ENCODE measurements around the gene PPP2R2B.

Gene PPP2R2B

DNA sequence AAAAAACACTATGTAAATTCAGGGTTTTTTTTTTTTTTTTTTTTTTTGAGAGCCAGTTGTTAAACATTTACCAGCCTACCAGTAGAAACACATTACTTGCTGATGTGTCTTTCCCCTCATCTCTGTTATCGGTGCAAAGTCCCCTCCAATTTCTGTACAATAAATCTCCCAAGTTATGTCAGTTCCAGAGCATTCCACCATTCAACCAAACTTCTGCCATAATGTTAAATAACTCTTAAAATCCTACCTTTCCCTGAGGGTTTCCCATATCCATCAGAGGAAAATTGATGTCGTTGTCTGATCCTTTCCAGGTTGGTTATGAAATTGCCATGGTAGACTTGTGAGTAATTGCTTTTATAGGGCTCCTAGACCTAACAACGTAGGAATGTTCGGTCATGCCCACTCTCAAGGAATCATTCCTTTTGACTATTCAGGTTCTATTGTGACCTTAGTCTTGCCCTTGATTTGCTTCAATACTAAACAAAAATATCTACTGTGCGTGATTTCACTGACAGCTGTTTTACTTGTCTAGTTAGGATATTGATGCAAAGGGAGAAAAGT is 5.6 kb upstream of the PPP2R2B start:
- no peak for DNase-seq

- no peak for DNase-seq
Observed at GRCh38 chr5:146883511-146883910, 5.0 kb upstream of the PPP2R2B start.

GRCh38 chr5:146880966-146881365 is 2.4 kb upstream of the PPP2R2B start:
- DNase-seq = no peak

DNA sequence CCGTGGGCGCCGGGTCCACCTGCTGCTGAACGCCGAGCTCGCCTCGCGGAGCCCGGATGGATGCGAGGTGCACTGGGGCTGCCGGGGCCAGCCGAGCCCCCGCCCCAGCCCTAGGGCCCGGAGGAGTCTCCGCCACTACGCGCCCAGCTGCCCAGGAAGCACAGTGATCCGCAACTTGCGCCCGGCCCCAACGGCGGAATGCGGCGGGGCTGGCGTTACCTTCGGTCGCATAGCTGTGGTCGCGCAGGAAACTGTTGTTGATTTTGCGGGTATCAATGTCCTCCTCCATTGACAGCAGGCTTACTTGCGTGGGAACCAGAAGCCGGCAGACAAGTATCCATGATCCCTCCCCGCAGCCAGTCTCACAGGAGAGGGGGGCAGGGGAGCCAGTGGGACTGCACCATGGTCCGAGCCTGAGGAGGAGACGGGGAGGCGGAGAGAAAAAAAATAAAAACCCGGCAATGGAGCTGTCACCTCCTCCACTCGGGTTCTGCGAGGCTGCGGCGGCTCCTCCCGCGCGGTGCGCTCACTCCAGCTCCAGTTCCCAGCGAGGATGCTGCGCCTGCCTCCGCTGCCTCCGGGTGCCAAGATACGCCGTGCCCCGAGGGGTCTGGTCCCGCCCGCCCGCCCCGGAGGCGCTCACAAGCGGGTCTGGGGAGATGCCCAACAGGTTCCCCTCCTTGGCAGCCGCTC is 628 bp downstream of the PPP2R2B start:
- peak; percentile 26 for DNase-seq

DNA sequence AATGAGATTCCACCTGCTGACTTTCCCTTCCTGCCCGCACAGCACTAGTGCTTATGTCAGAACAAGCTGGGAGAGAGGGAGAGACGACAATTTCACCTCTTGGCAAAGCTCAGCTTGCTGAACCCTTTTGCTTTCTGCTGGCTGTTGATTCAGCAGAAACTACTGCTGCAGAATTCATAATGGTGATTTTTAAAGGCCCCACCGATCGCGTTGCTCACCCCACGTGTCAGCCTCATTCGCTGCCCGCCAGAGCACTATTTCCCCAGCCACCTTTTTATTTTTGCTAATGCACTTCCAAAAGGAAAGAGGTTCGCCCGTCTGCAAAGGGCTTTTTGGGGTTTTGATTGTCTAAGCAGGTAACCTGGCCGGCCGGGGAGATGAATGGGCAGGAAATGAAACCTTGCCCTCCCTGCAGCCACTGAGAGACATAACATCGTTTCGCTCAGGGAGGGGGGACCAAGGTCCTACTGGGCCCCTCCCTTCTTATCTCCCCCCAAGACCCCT is 1.3 kb downstream of the PPP2R2B start:
- DNase-seq = peak; percentile 5

GRCh38 chr5:146873186-146873917 is 5.2 kb downstream of the PPP2R2B start:
- DNase-seq = no peak

- no peak for DNase-seq
Observed at GRCh38 chr5:146872188-146872587, 6.4 kb downstream of the PPP2R2B start.

DNA sequence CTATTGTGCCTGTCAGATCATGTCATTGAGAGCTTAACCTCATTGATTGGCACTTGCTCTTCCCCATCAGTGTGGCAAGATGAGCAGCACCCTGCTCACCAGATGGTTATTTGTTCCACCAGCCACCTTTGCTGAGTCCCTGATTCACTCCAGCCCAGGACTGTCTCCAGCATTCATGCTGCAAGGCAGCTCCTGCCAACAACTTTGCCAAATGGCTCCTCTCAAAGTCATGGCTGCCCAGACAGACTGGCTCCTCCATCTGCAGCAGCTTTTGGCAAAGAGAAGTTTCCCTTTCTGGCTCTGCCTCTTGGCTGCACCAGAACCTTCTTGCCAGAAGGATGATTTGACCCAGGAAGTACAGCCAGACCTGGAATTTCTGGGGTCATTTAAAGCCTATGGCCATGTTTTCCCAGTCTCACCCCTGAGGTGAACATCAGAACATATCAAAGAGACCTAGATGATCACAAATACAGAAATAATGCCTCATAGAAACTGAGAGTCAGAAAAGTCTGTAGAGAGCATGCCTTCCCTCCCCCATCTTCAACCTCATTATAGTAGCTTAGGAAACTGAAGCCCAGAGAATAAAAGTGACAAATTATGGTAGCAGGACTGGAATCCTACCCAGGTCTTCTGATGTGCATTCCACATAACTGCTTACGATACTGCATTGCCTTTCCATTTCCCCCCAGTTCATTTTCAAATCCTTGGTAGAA is 10.4 kb downstream of the PPP2R2B start:
- DNase-seq = no peak

DNA sequence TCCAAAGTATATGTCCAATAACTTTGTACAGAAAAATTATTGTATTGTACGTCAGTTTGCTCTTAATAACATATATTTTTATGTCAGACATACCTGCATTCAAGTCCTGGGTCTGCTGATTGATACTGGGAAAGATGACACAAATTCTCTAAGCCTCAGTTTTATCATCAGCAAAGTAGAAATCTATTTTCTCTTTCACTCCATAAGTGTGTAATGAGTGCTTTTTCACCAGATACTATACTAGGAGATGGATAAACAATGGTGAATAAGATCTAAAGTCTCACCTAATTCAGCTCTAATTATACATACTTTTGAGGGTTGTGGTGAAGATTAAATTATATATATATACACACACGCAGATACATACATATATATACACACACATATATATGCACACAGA is 12.3 kb downstream of the PPP2R2B start:
- DNase-seq = no peak

DNA sequence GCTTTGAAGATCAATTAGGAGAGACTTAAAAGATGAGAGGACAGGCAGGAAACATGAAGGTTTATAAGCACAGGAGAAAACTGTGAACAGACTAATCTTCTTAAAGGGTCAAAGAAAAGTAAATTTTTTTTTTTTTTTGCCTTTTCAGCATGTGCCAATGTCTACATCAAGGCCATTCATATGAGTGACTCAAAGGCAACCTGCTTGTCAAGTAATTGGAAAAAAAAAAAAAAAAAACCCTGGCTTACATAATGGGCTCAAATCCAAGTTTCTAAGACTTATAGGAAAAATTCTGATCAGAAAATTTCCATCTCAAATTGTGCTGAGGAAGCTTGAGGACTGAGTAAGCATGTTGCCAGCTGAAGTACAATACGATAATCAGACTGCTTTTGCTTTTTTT is 15.9 kb downstream of the PPP2R2B start:
- no peak for DNase-seq

- DNase-seq = no peak
Observed at GRCh38 chr5:146860213-146860893, 18.2 kb downstream of the PPP2R2B start.

DNA sequence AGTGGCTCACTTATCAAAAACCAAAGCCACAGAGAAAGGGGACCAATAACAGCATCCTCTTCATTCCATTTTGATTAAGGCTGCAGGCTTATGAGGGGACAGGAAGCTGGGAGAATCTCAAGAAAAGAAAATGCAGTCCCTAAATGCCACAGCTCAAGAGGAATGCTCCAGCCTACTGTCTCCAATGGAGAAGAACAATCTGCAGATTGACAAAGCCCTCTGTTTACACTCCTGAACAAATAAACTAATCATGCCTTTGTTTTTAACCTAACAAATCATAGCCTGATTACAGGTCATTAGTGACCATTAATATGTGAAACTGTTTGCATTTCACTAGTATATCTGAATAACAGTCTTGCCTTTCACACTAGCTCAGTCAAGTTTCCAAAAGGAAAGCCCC is 26.5 kb downstream of the PPP2R2B start:
- no peak for DNase-seq

- no peak for DNase-seq
Observed at GRCh38 chr5:146851133-146851532, 27.4 kb downstream of the PPP2R2B start.

GRCh38 chr5:146849694-146850303 is 28.8 kb downstream of the PPP2R2B start:
- no peak for DNase-seq

- no peak for DNase-seq
Observed at GRCh38 chr5:146848133-146848532, 30.4 kb downstream of the PPP2R2B start.

DNA sequence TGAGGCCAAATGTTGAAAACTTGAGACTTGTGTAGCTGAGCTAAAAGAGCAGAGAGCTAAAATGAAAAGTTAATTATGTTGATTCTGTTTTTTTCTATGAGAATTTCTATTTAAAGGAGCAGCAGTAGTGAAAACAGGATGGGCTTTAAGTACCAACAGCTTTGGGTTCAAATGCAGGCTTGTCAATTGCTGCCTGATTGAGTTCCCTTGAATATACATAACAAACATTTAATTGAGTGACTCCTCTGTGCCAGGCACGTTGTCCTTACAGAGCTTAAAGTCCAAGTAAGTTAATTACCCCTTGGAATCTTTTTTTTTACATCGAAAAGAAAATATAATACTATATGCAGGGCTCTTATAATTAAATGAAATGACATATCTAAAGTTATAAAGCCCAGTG is 38.5 kb downstream of the PPP2R2B start:
- no peak for DNase-seq

DNA sequence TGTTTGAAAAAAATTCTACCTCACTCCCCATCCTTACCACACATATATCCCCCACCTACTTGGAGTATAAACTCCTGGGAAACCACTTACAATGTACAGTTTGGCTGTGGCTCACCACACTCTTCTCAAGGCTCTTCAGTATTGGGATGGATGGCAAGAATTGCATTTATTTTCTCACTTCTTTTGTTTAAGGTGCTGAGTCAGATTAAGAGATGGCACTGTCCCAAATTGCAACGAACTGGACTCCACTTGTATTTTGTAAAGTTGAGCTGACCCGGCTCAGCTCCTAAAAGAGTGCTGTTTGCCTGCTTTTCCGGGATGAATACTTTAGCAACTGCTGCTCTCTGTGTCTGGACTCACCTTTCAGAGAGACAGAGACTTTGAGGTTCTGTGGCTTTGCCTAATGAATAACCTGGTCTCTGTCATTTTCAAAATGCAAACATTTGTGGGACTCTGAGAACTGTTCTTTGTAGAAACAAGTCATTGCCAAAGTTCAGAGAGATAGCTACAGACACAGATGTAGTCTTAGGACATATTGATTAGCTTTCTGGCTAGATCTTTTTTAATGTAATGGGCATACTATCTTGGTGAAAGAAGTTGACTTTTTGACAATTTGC is 42.2 kb downstream of the PPP2R2B start:
- DNase-seq = no peak

DNA sequence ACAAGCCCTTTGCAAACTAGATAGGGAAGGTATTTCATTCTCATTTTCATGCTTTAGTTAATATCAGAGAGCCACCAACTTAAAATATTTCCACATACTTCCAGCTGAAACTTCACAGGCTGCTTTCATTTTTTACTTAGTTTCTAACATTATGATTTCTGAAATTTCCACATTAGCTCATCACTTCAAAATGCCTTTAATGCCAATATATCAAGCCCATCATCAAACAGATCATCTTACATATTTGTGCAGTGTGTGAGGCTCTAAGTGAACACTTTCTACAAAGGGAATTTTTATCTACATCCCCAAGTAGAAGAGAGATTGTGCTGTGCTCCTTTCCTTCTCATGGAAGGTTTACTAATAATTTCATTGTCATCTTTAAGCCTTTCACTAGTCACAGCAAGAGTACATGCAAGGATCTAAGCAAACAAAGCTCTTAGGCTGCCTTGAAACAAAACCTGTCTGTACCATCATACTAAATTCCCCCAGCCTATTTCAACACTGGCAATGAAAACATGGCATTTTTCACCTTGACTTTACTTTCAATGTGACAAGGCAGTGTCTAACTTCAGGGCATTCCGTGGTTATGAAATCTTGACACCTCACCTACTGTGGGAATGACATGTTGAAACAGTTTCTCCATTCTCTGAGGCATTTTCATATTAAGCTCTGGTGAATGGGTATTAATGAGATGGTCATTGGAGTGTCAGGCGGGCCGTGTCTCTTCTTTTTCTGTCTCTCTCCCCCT is 45.4 kb downstream of the PPP2R2B start:
- no peak for DNase-seq

GRCh38 chr5:146828385-146828784 is 50.2 kb downstream of the PPP2R2B start:
- DNase-seq = no peak

DNA sequence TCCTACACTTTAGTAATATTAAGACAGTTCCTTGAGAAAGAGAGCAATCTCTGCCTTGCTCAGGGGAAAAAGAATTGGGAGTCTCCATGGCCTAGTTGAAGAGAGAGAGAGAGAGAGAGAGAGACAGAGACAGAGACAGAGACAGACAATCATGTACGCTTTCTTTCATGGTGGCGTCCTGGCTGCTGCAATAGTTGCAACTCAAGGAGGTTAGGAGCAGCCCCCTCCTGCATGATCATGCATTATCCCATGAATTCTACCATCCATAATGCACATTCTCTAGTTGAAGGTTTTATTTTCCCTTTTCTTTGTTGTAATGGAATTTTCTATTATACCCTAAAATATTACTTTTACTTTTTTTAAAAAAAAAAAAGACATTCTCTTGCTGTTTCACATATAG is 50.7 kb downstream of the PPP2R2B start:
- DNase-seq = no peak

DNA sequence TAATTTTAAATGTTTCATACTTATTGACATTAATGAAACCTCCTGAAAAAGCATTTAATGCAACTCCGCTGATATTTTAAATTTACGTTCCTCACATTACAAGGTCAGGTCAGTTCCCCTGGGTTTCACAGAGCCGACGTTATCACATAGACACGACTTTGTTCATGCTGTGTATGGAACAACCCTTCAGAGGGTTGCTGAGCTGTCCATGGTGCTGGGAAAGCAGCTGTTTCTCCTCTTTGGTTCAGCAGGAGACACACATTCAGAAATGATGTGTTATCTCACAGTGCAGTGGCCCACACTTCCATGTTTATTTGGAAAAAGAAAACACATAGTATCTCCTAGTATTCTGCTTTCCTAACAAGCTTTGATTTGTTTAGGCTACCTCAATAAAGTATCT is 53.5 kb downstream of the PPP2R2B start:
- peak; percentile 3 for DNase-seq

Data from activated naive CD4-positive, alpha-beta T cell treated with Interleukin-2 at 50 U/mL for 16 hours (primary cell).